Stimulated activated CD8-positive, alpha-beta memory T cell treated with anti-CD3 and anti-CD28 coated beads, Interleukin-12 subunit alpha, Interleukin-12 subunit beta, amount 100 ng/mL, for 24 hours (primary cell): ENCODE results near the gene SMIM12.

ENCODE experiments used
- DNase-seq: peaks from one replicate; pipeline ENCODE4 v3.0.0-alpha.2; 2020; ENCODE audit errors: extremely low read depth

SMIM12 gene

DNA sequence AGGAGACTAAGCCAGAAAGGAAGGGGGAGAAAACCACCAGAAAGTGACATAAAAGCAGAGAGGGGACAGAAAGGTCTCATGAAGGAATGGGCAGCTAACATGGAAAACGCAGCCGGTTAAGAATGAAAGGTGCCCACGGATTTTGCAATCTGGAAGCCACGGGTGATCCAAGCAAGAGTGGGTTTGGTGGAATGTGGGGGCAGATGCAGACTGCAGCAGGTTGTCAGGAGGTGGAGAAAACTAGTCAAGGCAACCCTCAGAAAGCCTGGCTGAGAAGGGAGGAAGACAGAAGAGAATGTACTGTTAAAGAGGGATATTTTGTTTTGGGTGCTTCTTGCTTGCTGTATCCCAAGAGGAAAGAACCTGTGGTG lies 12.6 kb upstream of the SMIM12 start:
- DNase-seq = no peak

DNA sequence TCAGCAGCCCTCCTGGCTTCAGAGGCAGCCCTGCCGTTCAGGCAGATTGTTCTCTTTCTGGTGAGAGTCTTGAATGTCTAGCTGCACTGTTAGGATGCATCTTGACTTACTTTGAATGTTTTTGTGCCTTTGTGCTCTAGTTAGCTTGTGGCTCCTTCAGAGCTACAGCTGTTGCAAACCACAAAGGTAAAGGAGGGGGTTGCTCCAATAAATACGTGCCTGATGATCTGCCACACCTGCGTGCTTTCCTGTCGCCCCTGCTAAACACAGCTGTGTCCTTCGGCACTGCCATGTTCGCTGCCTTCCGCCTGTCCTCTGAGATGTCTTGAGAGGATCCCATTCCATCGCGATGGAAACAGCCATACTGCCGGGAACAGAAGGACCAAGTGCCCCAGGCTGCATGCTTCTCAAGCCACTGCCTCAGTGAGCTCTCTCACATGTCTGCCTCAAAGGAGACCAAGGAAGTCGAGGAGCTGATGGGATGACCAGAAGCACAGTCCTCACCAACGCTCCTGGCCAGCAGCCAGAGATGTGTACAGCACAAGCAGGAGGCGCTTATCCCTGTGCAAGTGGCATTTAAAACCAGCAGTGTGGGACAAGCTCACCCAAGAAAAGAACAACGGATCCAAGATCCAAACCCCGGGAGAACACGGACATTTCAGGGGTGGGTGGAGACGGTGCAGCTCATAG lies 12.0 kb upstream of the SMIM12 start:
- no peak for DNase-seq

DNA sequence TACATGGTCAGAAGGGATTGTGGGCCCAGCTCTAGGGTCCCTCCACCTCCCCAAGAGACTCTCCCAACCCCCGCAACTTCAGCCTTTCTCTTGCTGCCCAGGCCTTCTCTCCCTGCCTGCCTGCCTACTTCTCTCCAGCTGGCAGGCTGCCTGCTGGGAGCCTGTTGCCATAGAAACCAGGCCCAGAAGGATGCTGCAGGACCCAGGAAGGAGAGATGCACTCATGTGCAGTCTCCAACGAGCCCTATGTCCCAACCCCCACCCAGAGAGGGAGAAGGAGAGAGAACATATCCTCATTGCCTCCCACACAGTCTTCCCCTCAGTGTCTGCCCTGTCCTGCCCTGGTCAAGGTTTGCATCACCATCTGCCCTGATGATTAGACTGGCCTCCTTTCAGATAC lies 10.8 kb upstream of the SMIM12 start:
- no peak for DNase-seq

DNA sequence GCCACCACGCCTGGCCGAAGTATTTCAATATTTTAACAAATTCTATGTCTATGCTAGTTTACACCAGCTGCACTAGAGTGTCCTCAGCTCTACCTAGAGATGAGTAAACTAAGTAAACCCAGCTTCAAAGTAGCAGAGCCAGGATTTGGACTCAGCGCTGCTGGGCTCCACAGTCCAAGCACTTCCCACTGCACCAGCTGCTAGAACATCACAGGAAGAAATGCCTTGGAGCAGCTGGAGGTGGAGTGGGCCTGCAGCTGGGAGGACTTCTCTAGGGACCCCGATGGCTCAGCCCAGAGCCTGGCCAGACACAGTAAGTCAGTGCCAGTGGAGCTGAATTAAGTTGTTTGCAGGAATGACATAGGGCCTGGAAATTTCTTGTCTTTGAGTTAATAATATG lies 10.2 kb upstream of the SMIM12 start:
- DNase-seq = no peak

DNA sequence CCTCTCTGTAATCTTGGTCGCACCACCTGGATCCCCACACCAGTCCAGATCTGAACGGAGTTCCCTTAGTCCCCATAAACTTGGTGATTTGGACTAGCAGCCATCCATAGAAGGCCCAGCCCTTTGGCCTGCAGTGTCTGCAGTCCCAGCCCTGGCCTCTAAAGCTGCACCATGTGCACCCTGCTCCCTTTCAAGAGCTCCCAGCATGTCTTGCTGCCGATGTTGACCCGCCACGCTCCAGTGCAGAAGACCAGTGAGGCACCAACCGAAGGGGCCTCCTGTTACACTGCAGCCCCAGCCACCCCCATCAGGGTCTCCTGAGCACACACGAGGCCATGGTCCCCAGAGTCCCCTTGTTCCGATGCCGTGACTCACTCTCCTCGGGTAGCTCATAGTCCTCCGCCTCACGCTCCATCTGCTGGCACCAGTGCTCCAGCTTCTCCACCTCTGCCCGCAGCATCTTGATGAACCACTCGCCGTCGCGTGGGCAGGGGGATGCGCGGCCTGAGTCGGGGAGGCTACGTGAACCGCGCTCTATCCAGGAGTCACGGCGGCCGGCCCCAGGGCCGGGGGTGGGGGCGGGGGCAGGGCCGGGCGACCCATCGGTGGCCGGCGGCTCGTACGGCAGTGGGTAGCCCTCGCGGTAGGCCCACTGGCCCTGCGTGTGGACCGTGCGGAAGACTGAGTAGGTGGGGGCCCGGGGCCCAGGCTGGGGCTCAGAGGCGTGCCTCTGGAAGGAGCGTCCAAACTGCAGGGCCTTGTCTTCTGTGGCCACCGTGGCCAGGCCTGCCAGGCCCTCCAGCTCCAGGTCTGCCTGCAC lies 8.9 kb upstream of the SMIM12 start:
- DNase-seq = no peak

DNA sequence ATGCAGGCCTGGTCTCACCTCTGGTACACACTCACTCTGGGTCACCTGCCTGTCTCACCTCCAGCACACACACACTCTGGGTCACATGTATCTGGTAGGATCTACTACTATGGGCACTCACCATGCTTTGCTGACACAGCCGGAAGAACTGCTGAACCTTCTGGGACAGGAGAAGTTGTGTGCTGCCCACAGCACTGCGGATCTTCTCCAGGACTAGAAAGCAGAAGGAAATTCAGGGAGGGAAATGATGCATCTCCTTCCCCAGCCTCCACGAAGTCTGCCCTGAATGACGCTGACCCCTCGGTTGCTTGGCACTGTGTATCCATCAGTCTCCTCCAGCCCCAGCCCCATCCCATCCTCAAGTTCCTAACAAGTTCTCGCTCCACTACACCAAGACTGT lies 7.9 kb upstream of the SMIM12 start:
- DNase-seq = no peak

DNA sequence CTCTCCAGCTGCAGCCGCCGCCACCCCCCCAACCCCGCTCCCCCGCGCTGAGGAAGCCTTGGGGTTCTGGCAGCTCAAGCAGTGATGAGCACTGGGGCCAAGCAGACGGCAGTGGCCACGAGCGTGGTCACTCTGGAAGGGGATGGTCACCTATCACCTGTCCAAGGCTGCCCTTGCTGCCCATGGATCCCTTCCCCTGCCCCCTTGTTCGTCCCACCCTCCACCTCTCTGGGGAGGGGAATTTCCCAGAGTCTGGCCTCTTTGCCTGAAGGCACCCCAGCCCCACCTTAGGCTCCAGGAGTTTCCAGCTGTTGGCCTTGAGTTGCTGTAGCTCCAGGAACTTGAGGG lies 7.2 kb upstream of the SMIM12 start:
- no peak for DNase-seq

DNA sequence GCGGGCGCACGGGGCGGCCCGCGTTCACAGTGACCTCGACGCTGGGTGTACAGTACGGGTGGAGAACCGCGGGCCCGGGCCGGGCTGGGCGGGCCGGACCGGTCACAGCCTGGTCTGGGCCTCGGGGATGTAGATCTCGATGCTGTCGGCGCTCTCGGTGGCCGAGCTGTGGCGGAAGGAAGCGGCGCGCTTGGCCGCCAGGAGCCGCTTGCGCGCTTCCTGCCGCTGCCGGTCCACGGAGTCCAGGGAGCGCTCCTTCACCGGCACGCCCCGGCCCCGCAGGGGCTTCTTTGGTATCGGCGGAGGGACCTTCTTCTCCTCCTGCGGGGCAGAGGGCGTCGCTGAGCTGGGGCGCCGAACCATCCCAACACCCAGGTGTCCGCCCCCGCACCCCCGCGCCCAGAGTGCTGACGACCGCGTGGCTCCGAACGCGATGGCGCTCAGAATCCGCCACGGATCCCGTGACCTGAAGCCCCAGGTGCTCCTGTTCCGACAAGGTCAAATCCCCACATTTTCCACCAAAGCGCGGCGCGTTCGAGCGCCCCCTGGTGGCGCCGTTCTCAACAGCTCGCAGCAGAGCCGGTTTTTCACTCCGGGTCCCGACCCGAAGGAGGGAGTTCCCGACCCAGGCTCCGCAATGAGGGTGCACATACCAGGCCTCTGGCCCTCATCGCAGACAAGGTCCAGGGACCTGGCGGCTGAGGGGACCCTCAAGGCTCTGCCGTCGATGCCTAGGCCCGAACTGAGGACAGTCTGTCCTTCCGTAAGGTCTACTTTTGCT lies 6.6 kb upstream of the SMIM12 start:
- DNase-seq = peak; percentile 76

DNA sequence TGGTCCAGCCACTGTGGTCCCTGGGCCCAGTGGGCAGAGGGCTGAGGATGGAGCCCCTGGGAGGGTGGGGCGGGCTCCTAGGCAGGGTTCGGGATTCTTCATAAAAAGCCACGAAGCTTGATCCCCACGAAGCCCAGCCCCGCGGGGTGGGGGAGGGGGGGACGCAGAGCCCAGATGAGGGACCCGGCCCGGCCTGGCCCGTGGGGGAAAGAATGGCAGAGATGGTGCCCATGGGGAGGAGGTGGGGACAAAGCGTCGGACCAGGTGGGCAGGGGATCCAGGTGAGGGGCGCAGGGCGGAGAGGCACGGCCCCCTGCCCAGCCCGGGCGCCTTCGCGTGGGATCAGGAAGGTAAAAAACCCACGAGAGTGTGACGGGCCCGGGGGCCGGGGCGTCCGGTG lies 6.0 kb upstream of the SMIM12 start:
- DNase-seq = no peak

DNA sequence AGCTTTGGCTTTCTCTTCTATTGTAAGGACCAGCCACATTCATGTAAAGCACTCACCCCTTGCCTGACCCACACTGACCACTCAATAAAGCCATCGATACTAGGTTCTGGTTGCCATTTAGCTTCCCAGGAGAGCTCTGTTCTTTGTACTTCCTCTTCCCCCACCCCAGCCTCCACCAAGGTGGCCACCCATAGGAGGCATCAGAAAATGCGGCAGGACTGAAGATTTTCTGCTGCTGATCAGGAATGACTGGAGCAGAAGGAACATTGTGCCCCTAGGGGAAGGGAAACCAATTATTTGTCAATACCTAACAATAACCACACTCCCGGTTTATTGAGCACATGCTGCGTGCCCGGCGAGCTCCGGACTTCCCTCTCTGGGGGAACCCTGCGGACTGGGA lies 5.2 kb upstream of the SMIM12 start:
- DNase-seq = no peak

DNA sequence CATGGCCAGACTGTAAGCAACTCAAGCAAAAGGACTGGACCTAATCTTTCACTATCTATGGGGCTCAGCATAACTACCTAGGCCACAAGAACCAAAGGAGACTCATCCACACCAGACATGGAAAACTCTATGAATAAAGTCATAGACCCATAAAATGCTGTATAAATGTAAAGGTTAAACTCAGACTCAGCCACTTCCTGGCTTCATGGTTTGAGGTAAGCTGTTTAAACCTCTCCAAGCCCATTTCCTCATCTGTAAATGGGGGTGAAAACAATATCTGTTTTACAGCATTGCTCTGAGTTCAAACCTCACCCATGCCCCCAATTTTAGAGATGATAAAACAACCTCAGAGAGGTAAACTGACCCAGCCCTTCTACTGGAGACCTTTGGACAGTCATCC lies 4.0 kb upstream of the SMIM12 start:
- no peak for DNase-seq

DNA sequence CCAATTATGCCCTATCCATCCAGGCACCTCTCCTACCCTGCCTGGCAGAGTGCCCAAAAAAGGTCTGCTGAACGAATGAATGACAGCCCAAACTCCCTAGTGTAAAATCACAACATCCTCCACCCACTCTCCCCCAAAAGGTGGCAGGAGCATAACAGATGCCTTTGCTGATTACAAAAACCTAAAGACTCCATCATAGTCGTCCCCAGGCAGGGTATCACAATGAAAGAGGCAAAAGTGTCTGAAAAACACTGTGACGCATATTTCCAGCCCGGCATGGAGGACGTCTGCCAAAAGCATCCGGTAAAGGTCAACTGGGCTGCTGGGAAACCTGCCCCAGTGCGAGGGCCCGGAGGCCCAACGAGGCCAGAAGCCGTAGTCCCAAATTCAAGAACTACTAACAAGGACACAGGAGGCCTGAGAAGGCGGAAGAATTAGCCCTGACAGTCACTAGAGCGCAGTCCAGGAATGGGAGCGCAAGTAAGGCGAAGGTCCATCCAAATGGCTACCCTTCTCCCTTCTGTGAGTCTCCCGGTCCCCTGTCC lies 576 bp downstream of the SMIM12 start:
- no peak for DNase-seq

DNA sequence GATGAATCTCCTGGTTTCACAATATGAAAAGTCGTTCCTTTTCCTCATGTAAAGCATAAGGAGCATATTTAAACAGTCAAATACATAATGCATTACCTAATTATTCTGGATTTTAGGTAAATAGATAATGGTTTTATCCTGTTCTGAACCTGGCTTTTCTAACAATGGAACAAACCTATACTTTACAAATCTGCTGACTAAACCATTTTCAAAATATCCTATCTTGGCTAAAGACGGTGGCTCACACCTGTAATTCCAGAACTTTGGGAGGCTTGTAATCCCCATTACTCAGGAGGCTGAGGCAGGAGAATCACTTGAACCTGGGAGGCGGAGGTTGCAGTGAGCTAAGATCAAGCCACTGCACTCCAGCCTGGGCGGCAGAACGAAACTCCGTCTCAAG lies 2.9 kb downstream of the SMIM12 start:
- DNase-seq = no peak

DNA sequence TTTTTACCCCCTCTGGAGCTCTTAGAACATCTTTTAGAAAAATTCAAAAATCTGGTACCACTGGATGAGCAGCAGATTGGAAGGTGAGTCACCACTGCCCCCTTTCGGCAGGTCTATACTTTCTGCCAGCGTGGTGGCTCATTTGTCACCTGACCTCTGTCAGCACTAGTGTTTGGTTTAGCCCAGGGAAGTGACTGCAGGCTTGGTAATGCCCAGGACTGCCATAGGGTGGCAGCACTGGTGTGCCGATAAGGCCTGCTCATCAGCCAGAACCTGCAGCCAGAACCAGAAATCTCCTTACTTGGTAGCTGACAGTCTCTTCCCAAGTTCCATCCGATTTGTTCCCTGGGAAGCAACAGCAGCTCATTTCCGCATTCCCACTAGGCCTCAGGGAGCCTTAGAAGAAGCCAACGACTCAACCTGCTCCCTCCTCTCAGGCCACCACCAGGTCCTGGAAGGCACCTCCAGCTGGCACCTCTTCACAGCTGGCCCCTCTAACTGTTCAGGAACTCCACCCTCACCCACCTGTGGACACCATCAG lies 6.8 kb downstream of the SMIM12 start:
- DNase-seq = peak; percentile 70

DNA sequence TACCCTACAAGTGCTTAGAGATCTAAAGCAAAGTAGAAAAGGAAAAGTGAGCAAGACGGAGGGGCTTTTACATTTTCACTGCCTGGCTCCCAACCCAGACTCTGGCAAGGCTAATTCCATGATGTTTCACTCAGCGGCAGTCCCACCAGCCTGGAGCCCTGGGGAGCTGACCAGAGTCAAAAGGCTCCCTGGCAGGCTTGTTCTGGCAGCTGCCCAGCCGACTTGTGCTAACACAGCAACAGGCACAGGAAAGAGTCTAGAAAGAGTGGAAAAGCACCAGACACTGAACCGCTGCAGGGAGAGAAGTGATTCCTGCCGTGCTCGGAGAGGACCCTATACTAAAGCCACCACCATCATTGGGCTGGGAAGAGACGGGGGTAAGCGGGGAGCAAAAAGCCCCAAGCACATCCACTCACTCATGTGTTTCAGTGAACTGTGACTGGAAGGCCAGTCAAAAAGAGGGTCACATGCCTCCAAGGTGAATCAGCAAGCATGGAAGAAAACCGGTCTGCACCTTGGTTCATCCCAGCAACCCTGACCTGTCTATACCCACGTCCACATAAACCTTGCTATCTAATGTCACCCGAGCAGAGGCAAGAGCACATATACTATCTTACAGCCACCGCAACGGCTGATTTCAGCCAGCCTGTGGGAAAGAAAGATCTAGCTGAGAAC lies 8.0 kb downstream of the SMIM12 start:
- DNase-seq = no peak

DNA sequence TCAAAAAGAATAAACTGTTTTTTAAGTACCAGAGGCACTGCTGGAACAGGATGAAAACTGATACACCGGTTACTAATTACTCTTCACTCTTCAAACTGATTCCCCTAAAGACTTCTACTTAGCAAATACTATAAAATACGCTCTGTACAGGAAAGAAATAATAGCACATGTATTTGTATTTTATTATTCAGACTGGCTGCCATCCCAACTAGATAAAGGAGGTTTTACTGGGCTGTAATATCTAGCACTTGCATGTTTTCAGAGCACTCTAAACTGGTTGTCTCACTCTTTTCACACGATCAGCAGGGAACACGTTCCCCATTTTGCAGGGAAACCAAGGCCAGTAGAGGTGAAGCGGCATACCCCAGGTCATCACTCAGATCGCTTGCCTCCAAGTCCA lies 9.2 kb downstream of the SMIM12 start:
- no peak for DNase-seq

DNA sequence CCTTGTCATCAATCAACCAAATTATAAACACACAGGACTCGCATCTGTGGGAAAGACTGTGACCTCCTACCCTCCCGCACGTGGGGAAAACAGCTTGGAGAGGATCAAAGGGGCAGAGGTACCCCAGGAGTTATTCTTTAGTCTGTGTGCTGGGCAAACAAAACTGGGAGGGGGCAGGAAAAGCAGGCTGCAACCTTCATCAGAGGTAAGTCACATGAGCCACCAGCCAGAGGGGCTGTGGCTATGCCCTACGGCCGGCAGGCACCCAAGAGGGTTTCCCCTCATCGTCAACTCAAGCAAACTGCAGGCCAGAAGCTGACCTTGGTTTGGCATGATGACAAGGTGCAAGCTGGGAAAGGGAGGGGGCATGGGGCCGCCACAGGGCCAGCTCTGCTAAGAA lies 12.5 kb downstream of the SMIM12 start:
- no peak for DNase-seq

DNA sequence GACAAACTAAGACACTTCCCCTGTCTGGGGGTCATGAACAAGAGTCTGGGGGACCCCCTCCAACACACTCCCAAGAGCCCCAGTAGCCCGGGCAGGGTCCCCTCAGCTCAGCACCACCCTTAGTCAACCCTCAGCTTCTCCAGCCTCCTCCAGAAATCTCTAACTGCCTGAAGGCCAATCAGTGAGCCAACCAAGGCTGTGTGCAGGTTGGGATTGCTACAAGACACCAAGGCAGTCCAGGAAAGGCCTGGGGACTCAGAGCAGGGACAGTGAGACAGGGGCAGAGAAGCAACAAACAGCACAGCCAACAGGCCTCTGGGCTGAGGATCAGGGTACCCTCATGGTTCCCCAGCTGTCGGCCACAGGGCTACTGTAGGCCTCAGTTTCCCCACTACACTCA lies 13.3 kb downstream of the SMIM12 start:
- no peak for DNase-seq

DNA sequence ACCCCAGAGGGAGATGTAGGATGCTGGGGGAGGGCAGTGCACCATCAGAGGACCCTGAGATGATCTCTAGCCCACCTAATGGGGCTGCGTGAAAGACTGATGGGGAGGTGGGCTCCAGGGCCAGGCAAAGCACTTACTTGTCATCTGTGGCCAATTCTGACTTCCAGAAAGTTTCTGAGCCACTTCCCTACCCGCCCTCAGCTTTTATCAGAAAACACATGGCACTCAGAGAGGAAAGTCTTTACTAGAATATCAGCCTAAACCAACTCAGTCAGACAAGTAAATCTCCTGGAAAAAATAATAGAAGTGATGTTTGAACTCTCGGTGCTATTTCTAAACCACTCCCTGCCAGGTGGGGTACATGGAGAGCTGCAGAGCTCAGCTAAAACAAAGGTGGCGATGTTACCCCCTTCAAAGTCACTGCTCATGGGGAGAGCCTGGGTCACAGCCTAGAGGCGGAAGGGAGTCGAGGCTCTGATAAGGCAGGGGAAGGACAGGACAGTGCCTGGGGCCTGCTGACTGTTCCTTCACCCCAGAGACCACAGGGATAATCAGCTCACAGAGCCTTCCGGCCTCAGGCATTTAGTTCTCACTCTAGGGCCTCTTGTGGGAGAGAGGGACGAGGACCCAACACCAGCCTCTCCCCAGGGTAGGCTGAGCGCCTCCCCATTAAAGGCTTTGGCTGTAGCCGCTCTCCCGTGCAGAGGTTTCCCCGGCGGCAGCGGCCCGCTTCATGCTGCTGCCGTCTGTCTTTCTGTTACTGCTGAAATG lies 14.2 kb downstream of the SMIM12 start:
- no peak for DNase-seq

DNA sequence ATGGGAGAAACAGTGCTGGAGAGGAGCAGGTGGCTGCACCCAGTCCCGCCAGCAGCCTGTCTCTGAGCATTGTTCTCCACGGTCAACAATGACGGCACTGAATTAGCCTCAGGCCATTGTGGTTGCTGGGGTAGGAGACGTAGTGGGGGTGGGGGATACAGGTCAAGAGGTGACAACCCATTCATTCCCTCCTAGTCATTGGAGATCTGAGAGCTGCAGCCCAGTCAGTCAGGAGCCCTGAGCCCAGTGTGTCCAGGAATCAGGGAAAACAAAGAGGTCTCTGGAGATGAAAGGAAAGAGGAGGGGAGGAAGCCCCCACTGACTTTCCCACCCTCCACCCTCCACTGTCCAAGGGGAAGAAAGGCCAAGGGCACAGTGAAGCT lies 15.3 kb downstream of the SMIM12 start:
- no peak for DNase-seq
